Lung (tissue), 12 donors: Measurements from ENCODE around the gene LEMD3. TPM values are rescaled to one million over a fixed set of nuclear protein-coding genes. Genes with fewer than 3 reads are reported as not detected.
A peak's percentile ranks its signal among the peaks of the same experiment; 100 is the strongest.

Source experiments
- ATAC-seq: fragments of 200-7000 bp; cut with Tn5 transposase; one replicate; pipeline ENCODE4 v1.9.1; 2020; ENCODE audit warnings: moderate number of reproducible peaks; ENCODE audit not compliant: insufficient read depth, low FRiP score
- DNase-seq, 3 donors: peaks; one replicate each; pipeline ENCODE4 v3.0.0-alpha.2; 2013 to 2017
- H3K27ac ChIP-seq, 2 donors: one replicate each; pipeline ENCODE4 v1.5.1; 2013; ENCODE audit warnings: mild to moderate bottlenecking in 2 of 2, moderate library complexity in 2 of 2, control low read depth in 1 of 2, inconsistent platforms in 1 of 2, low read depth in 1 of 2, low read length in 1 of 2
- H3K27me3 ChIP-seq, 3 donors: one replicate each; pipeline ENCODE4 v1.5.1; 2013; ENCODE audit warnings: low read length in 2 of 3; ENCODE audit not compliant: control insufficient read depth in 3 of 3, insufficient read depth in 3 of 3
- H3K36me3 ChIP-seq, 4 donors: one replicate each; pipeline ENCODE4 v1.5.1; 2013; ENCODE audit warnings: low read length in 4 of 4, mild to moderate bottlenecking in 1 of 4, moderate library complexity in 1 of 4; ENCODE audit not compliant: control insufficient read depth in 4 of 4, insufficient read depth in 4 of 4
- H3K4me1 ChIP-seq, 5 donors: one replicate each; pipeline ENCODE4 v1.5.1; 2013; ENCODE audit warnings: low read length in 5 of 5, mild to moderate bottlenecking in 2 of 5, moderate library complexity in 1 of 5; ENCODE audit not compliant: control insufficient read depth in 5 of 5, insufficient read depth in 5 of 5
- H3K4me3 ChIP-seq: one replicate; pipeline ENCODE4 v1.5.1; 2013; ENCODE audit warnings: mild to moderate bottlenecking, control low read depth, moderate library complexity
- H3K9ac ChIP-seq, 2 donors: one replicate each; pipeline ENCODE4 v1.5.1; 2013; ENCODE audit warnings: low read length in 2 of 2, control low read depth in 1 of 2; ENCODE audit not compliant: insufficient read depth in 1 of 2
- H3K9me3 ChIP-seq, 4 donors: one replicate each; pipeline ENCODE4 v1.5.1; 2013; ENCODE audit warnings: low read length in 3 of 4, mild to moderate bottlenecking in 1 of 4, moderate library complexity in 1 of 4; ENCODE audit not compliant: control insufficient read depth in 4 of 4, insufficient read depth in 3 of 4
- WGBS, 2 donors: extraction: QIAGEN DNeasy Blood & Tissue Kit; methylation state at CpG; one replicate each; pipeline ENCODE4 v1.1.7; 2013; 5-methylcytosine and 5-hydroxymethylcytosine counted together
- polyA plus RNA-seq, 2 donors: library from polyadenylated mRNA; stranded (reverse); fragments of 200-250 nt; gene quantifications; one replicate each; pipeline ENCODE4 v1.2.1, GENCODE V29; 2013
- total RNA-seq, 2 donors: library from RNA; depleted of rRNA in 1 of 2; stranded (reverse); fragments of >200 nt in 1 of 2; gene quantifications; one replicate each; pipeline ENCODE4 v1.2.1, GENCODE V29; 2014 to 2021
- TF ChIP-seq, protein P1 (sequence below): IDR thresholded peaks from 2 replicates; pipeline ENCODE4 v1.5.1; 2012; ENCODE audit warnings: mild to moderate bottlenecking; ENCODE audit errors: control extremely low read depth, extremely low read depth
- donor health status: control.
- donor health status: control.
- donor health status: Bipolar disorder and iron deficiency.
- donor health status: healthy.
- donor health status: DM: yes; HTN: yes; CAD: no.

The LEMD3 gene
- total and polyA plus RNA-seq, 4 donors: 10.2 to 72.4 (median 23.0) TPM

DNA sequence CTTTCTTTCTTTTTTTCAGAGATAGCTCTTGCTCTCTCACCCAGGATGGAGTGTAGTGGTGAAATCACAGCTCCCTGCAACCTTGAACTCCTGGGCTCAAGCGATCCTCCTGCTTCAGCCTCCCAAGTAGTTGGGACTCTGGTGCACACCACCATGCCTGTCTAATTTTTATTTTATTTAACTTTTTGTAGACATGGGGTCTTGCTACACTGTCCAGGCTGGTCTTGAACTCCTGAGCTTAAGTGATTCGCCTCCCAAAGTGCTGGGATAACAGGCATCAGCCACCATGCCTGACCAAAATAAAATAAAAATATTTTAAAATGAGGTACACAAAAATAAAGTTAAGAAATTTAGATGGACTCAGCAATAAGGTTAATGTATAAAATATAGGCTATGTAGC, 5.1 kb upstream of the LEMD3 start:
- Histone ChIP-seq H3K27ac (no peak overlapping the region), H3K9ac (no peak overlapping the region)
- no peak for ATAC-seq

DNA sequence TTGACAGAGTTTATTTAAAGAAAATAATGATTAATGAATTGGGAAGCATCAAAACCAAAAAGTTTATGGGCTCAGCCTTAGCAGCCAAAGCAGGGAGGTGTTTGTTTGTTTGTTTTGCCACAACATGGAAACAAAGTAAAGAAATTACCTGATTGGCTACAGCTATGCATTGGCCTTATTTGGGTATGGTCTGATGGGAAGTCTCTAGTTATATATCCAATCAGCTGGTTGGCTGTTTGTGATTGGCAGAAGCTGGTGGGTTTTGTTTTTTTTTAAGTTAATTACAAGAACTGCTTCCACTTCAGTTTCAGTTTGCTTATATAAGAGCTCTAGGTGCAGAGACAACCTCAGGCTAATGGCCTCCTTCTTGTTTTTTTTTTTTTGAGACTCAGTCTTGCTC, 4.6 kb upstream of the LEMD3 start:
- no peak for ATAC-seq

More for the DNA sequence above, 5.1 kb upstream of the LEMD3 start:
- Histone ChIP-seq H3K36me3 (no peaks in the 10 kb centered on the region), H3K4me3 (no peak overlapping the region), H3K9me3 (no peaks in the 10 kb centered on the region), H3K27me3 (peaks cover 0 to 12% (median 2%) of the 10 kb centered on the region in 3 donors), H3K4me1 (peaks cover 0 to 4% (median 0%) of the 10 kb centered on the region in 5 donors)
- TF ChIP-seq, protein P1, sequence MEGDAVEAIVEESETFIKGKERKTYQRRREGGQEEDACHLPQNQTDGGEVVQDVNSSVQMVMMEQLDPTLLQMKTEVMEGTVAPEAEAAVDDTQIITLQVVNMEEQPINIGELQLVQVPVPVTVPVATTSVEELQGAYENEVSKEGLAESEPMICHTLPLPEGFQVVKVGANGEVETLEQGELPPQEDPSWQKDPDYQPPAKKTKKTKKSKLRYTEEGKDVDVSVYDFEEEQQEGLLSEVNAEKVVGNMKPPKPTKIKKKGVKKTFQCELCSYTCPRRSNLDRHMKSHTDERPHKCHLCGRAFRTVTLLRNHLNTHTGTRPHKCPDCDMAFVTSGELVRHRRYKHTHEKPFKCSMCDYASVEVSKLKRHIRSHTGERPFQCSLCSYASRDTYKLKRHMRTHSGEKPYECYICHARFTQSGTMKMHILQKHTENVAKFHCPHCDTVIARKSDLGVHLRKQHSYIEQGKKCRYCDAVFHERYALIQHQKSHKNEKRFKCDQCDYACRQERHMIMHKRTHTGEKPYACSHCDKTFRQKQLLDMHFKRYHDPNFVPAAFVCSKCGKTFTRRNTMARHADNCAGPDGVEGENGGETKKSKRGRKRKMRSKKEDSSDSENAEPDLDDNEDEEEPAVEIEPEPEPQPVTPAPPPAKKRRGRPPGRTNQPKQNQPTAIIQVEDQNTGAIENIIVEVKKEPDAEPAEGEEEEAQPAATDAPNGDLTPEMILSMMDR: no peak
- WGBS, 2 donors: 97% methylated on average over 2 of the region's 2 CpGs
- DNase-seq: no peak

DNA sequence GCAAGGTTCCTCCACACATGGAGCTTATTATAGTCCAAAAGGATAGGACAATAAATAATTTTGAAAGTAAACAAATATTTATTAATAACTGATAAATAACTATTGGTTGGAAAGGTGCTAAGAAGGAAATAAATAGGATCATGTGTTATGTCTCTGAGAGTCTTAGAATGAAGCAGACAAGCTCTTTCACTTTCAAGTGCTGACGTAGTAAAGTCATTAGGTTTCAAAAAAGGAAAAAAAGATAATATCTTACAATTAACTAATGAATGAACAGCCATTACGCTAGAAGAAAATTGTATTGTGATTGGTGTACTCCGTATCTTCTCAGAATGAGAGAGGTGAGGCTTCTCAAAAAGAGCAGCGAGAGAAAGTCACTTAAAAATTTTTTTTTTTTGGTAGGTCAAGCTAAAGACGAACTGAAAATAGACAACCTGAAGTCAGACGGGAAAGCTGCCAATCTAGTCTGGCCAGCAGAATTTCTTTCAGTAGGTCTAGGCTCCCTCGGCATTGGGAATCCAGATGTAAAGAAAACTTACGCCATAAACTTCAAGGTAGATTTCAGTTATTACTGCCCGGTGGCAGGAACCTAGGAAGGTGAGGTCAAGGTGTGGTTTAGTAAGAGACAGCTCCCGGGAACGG, 583 bp upstream of the LEMD3 start:
- TF ChIP-seq, protein P1: no peak
- Histone ChIP-seq H3K27ac (peak overlapping the region; percentile 97 to 99), H3K4me3 (peak overlapping the region; percentile 93), H3K4me1 (peaks cover 0 to 29% (median 6%) of the 10 kb centered on the region in 5 donors), H3K9ac (peak overlapping the region; percentile 57 to 95), H3K27me3 (no peaks in the 10 kb centered on the region), H3K36me3 (peaks cover 0 to 9% (median 0%) of the 10 kb centered on the region in 4 donors), H3K9me3 (no peaks in the 10 kb centered on the region)
- DNase-seq (no peak), ATAC-seq (no peak)
- 4 to 5% methylated on average over 11 of the region's 11 CpGs for WGBS, 2 donors

More for the DNA sequence above, 4.6 kb upstream of the LEMD3 start:
- DNase-seq: no peak
- H3K27ac ChIP-seq: no peak overlapping the region
- TF ChIP-seq, protein P1: no peak
- H3K27me3 ChIP-seq: peaks cover 0 to 12% (median 2%) of the 10 kb centered on the region in 3 donors
- H3K36me3 ChIP-seq: peaks cover 0 to 3% (median 0%) of the 10 kb centered on the region in 4 donors
- H3K4me3 ChIP-seq: no peak overlapping the region
- peaks cover 0 to 4% (median 0%) of the 10 kb centered on the region in 5 donors for H3K4me1 ChIP-seq
- no peak overlapping the region for H3K9ac ChIP-seq
- H3K9me3 ChIP-seq: no peaks in the 10 kb centered on the region
